Activated T-cell treated with anti-CD3 and anti-CD28 coated beads for 1 hour (primary cell): ENCODE measurements around the gene LRRC8A.
A peak's percentile ranks its signal among the peaks of the same experiment; 100 is the strongest.
"Not testable (repeated sequence)": the region's sequence is repeated elsewhere in the genome, so short reads cannot be mapped to it uniquely, and the experiment has no call there.

Source experiments
- DNase-seq: peaks from one replicate; pipeline ENCODE4 v3.0.0-alpha.2; 2020; ENCODE audit warnings: low read depth

LRRC8A gene

GRCh38 chr9:128870128-128870940, 11.6 kb upstream of the LRRC8A start:
- DNase-seq, result no peak

GRCh38 chr9:128870941-128871265, 11.0 kb upstream of the LRRC8A start:
- DNase-seq, result not testable (repeated sequence)

GRCh38 chr9:128877852-128878251, 4.1 kb upstream of the LRRC8A start:
- DNase-seq, result no peak

- no peak for DNase-seq
These were observed 1.0 kb downstream of the LRRC8A start for GRCh38 chr9:128882677-128883603.

- no peak for DNase-seq
These were observed 2.2 kb downstream of the LRRC8A start for GRCh38 chr9:128884164-128884563.

- no peak for DNase-seq
These were observed 3.4 kb downstream of the LRRC8A start for GRCh38 chr9:128885376-128885775.

- DNase-seq, result no peak
These were observed 3.9 kb downstream of the LRRC8A start for GRCh38 chr9:128885798-128886197.

GRCh38 chr9:128886211-128886891, 4.4 kb downstream of the LRRC8A start:
- DNase-seq, result no peak

GRCh38 chr9:128887049-128887448, 5.1 kb downstream of the LRRC8A start:
- DNase-seq, result no peak

- DNase-seq, result no peak
These were observed 6.0 kb downstream of the LRRC8A start for GRCh38 chr9:128887914-128888350.

- no peak for DNase-seq
These were observed 9.6 kb downstream of the LRRC8A start for GRCh38 chr9:128891321-128892220.

GRCh38 chr9:128892221-128892921, 10.4 kb downstream of the LRRC8A start:
- peak; percentile 17 for DNase-seq

GRCh38 chr9:128893354-128893753, 11.4 kb downstream of the LRRC8A start:
- DNase-seq, result no peak

- no peak for DNase-seq
These were observed 12.8 kb downstream of the LRRC8A start for GRCh38 chr9:128894764-128895163.

- no peak for DNase-seq
These were observed 13.6 kb downstream of the LRRC8A start for GRCh38 chr9:128895556-128895955.

- no peak for DNase-seq
These were observed 16.4 kb downstream of the LRRC8A start for GRCh38 chr9:128898382-128898781.

- no peak for DNase-seq
These were observed 17.1 kb downstream of the LRRC8A start for GRCh38 chr9:128898845-128899565.

- no peak for DNase-seq
These were observed 17.8 kb downstream of the LRRC8A start for GRCh38 chr9:128899566-128900322.

GRCh38 chr9:128901379-128901778, 19.4 kb downstream of the LRRC8A start:
- no peak for DNase-seq
